ENCODE data around the gene ADAMTS3. TPM values are rescaled to one million over a fixed set of nuclear protein-coding genes. Genes with fewer than 3 reads are reported as not detected.
"Not testable (repeated sequence)": the region's sequence is repeated elsewhere in the genome, so short reads cannot be mapped to it uniquely, and the experiment has no call there.

The ADAMTS3 gene
- polyA plus RNA-seq, 2 of the 4 experiments (the other 2 are of a cell fraction): 0.03 TPM; not detected in 1

- no peak overlapping the region for H3K4me3 ChIP-seq
- ATAC-seq (no peak), FAIRE-seq (no peak), DNase-seq (ENCODE audit: low read depth in 1 of 2, low spot score in 1 of 2) (no peak)
- POLR2A ChIA-PET: no interaction called here
- H3K9me3 ChIP-seq: no peaks in the 10 kb centered on the region
- TF ChIP-seq RARB (CRISPR knock-in tag; IDR thresholded peaks at IDR 0.05) (no peak), SREBF2 (IDR thresholded peaks at IDR 0.05) (no peak), GATA3 (IDR thresholded peaks at IDR 0.05; ENCODE audit: borderline replicate concordance) (no peak), MAFK (IDR thresholded peaks at IDR 0.05; ENCODE audit: partially characterized antibody) (no peak), POLR2A (IDR thresholded peaks at IDR 0.05; ENCODE audit: low read length) (no peak), KDM5A (IDR thresholded peaks at IDR 0.05) (no peak)
- CTCF ChIA-PET: no interaction called here
- WGBS (ENCODE audit: missing lambda C conversion rate): 64% methylated on average over 4 of the region's 4 CpGs
- H3K4me2 ChIP-seq: no peak overlapping the region
- H3K4me1 ChIP-seq: no peaks in the 10 kb centered on the region
- no peak overlapping the region for H3K27ac ChIP-seq
Observed at GRCh38 chr4:72429397-72429889, 139.6 kb downstream of the ADAMTS3 start.

- no peaks in the 10 kb centered on the region for H3K9me3 ChIP-seq
- ChIA-PET POLR2A (no interaction called here), CTCF (no interaction called here)
- H3K4me3 ChIP-seq: no peak overlapping the region
- H3K4me2 ChIP-seq: no peak overlapping the region
- TF ChIP-seq RFX5 (IDR thresholded peaks at IDR 0.05) (no peak), POLR2AphosphoS2 (conservative IDR thresholded peaks at IDR 0.05; ENCODE audit: low read length) (no peak), FOSL2 (IDR thresholded peaks at IDR 0.05) (no peak), FOSL2 (CRISPR knock-in tag; IDR thresholded peaks at IDR 0.05) (no peak), KDM1A (IDR thresholded peaks at IDR 0.05; ENCODE audit: low read depth) (no peak), HOXB5 (CRISPR knock-in tag; IDR thresholded peaks at IDR 0.05) (no peak)
- TF ChIP-seq, protein P1, sequence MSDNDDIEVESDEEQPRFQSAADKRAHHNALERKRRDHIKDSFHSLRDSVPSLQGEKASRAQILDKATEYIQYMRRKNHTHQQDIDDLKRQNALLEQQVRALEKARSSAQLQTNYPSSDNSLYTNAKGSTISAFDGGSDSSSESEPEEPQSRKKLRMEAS (IDR thresholded peaks at IDR 0.05): no peak
- DNase-seq (ENCODE audit: low read depth in 1 of 2, low spot score in 1 of 2): no peak
- no peak for FAIRE-seq
- no peak for ATAC-seq
- no peak overlapping the region for H3K27ac ChIP-seq
- no peaks in the 10 kb centered on the region for H3K4me1 ChIP-seq
Observed at GRCh38 chr4:72427057-72427456, 142.0 kb downstream of the ADAMTS3 start.

- CTCF ChIA-PET: not testable (repeated sequence)
Observed at GRCh38 chr4:72425908-72426307, 143.1 kb downstream of the ADAMTS3 start.

DNA sequence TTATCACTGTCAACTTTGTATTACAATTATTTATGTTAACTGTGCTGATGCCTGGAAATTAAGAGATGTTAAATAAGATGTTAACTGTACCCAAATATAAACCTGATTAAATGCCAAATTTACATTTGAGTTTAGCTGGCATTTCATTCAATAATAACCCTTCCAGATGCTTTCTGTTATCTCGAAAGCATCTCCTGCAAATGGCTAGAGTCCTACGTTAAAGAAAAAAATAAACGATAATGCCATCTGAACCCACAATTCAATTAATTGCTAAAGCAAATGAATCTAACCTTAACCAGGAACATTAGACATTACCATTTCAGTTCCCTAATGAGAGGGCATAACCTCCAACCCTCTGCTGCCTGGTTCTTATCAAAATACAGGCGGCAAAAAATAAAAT lies 145.0 kb downstream of the ADAMTS3 start:
- CTCF ChIA-PET: no interaction called here
- no peaks in the 10 kb centered on the region for H3K9me3 ChIP-seq
- ATAC-seq (no peak), DNase-seq (ENCODE audit: low read depth in 1 of 2, low spot score in 1 of 2) (no peak), FAIRE-seq (no peak)
- H3K27ac ChIP-seq: no peak overlapping the region
- no peak overlapping the region for H3K4me3 ChIP-seq
- no peaks in the 10 kb centered on the region for H3K4me1 ChIP-seq
- WGBS (ENCODE audit: missing lambda C conversion rate): 46% methylated on average over 4 of the region's 4 CpGs
- TF ChIP-seq TFCP2L1 (CRISPR knock-in tag; IDR thresholded peaks at IDR 0.05): no peak
- TF ChIP-seq PHF8 (IDR thresholded peaks at IDR 0.05; ENCODE audit: borderline replicate concordance, low read depth): no peak
- no peak for TF ChIP-seq POLR2AphosphoS2 (conservative IDR thresholded peaks at IDR 0.05; ENCODE audit: low read length)
- TF ChIP-seq RARB (CRISPR knock-in tag; IDR thresholded peaks at IDR 0.05): no peak
- TF ChIP-seq FOSB (CRISPR knock-in tag; IDR thresholded peaks at IDR 0.05): no peak
- TF ChIP-seq TP53 (CRISPR knock-in tag; IDR thresholded peaks at IDR 0.05): no peak
- TF ChIP-seq HOXB5 (CRISPR knock-in tag; IDR thresholded peaks at IDR 0.05): no peak
- TF ChIP-seq EHF (CRISPR knock-in tag; IDR thresholded peaks at IDR 0.05): no peak
- no peak for TF ChIP-seq CEBPB (IDR thresholded peaks at IDR 0.05)
- TF ChIP-seq, protein P2, sequence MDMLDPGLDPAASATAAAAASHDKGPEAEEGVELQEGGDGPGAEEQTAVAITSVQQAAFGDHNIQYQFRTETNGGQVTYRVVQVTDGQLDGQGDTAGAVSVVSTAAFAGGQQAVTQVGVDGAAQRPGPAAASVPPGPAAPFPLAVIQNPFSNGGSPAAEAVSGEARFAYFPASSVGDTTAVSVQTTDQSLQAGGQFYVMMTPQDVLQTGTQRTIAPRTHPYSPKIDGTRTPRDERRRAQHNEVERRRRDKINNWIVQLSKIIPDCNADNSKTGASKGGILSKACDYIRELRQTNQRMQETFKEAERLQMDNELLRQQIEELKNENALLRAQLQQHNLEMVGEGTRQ (IDR thresholded peaks at IDR 0.05): no peak
- no peak for TF ChIP-seq KDM5A (IDR thresholded peaks at IDR 0.05)
- no peak for TF ChIP-seq EP300 (IDR thresholded peaks at IDR 0.05)
- no peak for TF ChIP-seq KDM1A (IDR thresholded peaks at IDR 0.05; ENCODE audit: low read depth)
- TF ChIP-seq RCOR1 (IDR thresholded peaks at IDR 0.05; ENCODE audit: low read depth, low read length): no peak
- TF ChIP-seq, protein P3, sequence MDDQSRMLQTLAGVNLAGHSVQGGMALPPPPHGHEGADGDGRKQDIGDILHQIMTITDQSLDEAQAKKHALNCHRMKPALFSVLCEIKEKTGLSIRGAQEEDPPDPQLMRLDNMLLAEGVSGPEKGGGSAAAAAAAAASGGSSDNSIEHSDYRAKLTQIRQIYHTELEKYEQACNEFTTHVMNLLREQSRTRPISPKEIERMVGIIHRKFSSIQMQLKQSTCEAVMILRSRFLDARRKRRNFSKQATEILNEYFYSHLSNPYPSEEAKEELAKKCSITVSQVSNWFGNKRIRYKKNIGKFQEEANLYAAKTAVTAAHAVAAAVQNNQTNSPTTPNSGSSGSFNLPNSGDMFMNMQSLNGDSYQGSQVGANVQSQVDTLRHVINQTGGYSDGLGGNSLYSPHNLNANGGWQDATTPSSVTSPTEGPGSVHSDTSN (IDR thresholded peaks at IDR 0.05): no peak
- TF ChIP-seq CBX2 (IDR thresholded peaks at IDR 0.05; ENCODE audit: borderline replicate concordance, low read depth): no peak
- no peak for TF ChIP-seq HMGXB4 (CRISPR knock-in tag; IDR thresholded peaks at IDR 0.05; ENCODE audit: borderline replicate concordance)
- POLR2A ChIA-PET: no interaction called here
- no peak overlapping the region for H3K4me2 ChIP-seq

More at GRCh38 chr4:72425908-72426307, 143.1 kb downstream of the ADAMTS3 start:
- DNase-seq (ENCODE audit: low read depth in 1 of 2, low spot score in 1 of 2); H3K4me3 ChIP-seq; FAIRE-seq; ATAC-seq; H3K9me3 ChIP-seq; H3K27ac ChIP-seq; H3K4me1 ChIP-seq; POLR2A ChIA-PET; H3K4me2 ChIP-seq: not testable (repeated sequence)
